Endometrium (tissue), 2 donors: Measurements from ENCODE around the gene PSAPL1.
"Not testable (repeated sequence)": the region's sequence is repeated elsewhere in the genome, so short reads cannot be mapped to it uniquely, and the experiment has no call there.

Experiments used
- FAIRE-seq: peaks from 2 replicates; lab custom pipeline; 2012; peaks lifted over from hg19 to GRCh38; lab: Jason Lieb, UNC
- donor health status: control.
- donor health status: control.

The PSAPL1 gene

GRCh38 chr4:7458477-7458876 lies 23.7 kb upstream of the PSAPL1 start:
- no peak for FAIRE-seq

DNA sequence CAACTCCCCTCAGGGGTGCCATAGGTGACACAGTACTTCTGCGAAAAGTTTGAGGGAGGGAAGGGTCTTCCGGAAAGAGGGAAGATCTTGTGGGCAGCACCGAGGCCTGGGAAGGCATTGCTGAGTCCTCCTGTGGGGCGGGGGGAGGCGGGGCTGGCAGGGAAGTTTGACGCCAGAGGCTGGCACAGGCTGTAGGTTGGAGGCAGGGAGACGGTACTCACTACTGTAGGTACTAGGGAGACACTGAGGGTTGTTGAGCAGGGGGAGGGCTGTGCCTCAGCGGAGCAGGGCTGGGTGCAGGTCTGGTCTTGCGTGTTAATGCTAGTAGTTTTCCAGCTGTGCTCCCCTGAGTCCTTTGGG lies 23.3 kb upstream of the PSAPL1 start:
- FAIRE-seq, result no peak

- no peak for FAIRE-seq
Measured at GRCh38 chr4:7457201-7458065, 22.7 kb upstream of the PSAPL1 start.

- not testable (repeated sequence) for FAIRE-seq
Measured at GRCh38 chr4:7452802-7453201, 18.1 kb upstream of the PSAPL1 start.

- no peak for FAIRE-seq
Measured at GRCh38 chr4:7451800-7452199, 17.1 kb upstream of the PSAPL1 start.

- no peak for FAIRE-seq
Measured at GRCh38 chr4:7451434-7451789, 16.7 kb upstream of the PSAPL1 start.

DNA sequence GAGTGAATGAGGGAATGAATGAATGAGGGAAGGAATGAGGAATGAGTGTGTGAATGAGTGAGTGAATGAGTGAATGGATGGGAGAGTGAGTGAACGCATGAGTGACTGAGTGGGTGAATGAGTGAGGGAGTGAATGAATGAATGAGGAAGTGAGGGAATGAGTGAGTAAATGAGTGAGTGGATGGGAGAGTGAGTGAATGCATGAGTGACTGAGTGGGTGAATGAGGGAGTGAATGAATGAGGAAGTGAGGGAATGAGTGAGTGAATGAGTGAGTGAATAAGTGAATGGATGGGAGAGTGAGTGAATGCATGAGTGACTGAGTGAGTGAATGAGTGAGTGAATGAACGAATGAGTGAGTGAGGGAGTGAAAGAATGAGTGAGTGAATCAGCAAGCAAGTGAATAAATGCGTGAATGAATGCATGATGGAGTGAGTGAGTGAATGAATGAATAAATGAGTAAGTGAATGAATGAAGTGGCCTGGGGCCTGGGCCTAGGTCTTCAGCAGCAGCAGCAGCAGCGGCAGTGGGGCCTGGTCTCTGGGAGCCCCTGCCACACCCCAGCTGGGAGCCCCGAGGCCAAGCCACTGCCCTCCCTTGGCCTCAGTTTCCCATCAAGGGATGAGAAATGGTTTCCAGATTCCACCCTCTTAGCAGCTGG lies 16.2 kb upstream of the PSAPL1 start:
- no peak for FAIRE-seq

- no peak for FAIRE-seq
Measured at GRCh38 chr4:7448036-7448435, 13.3 kb upstream of the PSAPL1 start.

DNA sequence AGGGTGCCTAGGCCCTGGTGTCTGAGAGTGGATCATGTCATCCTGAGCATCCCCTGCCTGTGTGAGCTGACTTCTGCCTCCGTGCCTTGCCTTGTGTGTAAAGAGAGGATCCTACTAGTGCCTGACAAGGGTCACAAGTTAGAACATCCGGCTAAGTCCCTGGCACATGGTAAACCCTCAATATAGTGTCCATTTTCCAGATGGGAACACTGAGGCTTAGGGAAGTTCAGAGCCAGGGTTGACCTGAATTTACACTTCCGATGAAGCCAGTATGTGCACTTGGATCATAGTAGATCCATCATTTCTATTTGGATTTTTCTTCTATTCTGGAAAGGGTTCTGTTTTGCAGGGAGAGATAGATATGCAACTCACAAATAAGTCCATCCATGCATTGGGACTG lies 12.5 kb upstream of the PSAPL1 start:
- no peak for FAIRE-seq

- FAIRE-seq, result no peak
Measured at GRCh38 chr4:7444731-7445130, 10.0 kb upstream of the PSAPL1 start.

- FAIRE-seq, result no peak
Measured at GRCh38 chr4:7444314-7444713, 9.6 kb upstream of the PSAPL1 start.

DNA sequence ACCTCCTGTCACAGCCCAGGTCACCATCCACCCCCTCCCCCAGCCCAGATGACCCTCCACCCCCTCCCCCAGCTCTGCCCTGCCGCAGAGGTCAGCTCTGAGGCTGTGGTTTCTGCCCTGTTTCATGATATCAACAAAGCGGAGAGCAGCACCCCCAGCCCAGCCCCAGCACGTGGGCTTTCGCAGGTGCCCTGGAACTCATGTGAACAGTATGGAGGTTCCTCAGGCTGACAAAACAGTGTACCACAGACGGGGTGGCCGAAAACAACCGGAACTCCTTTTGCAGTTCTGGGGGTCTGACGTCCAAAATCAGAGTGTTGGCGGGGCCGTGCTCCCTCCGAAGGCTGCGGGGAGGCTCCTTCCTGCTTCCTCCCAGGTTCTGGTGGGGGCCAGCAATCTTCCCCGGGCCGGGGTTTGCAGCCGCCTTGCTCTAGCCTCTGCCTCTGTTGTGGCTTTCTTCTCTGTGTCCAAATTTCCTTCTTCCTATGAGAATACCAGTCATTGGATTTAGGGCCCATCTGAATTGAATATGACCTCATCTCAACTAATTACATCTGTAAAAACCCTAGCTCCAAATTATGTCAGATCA lies 7.9 kb upstream of the PSAPL1 start:
- no peak for FAIRE-seq

DNA sequence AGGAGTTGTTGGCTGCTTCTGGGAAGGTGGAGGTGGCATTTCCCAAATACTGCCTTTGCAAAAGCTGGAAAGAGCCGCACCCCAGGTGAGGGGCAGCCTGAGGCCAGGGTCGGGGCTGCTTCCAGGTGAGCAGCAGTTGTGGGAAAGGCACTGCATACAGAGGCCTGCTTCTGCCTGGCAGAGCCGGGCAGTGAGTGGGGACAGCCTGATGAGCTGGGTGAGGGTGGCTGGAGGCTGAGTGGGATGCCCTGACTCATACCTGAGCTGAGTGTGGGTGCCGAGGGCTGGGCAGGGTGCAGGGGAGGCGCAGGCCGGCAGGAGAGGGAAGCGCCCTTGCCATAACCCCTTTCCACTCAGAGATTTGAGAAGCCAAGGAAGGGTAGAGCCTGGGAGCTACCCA lies 6.5 kb upstream of the PSAPL1 start:
- FAIRE-seq, result no peak

- FAIRE-seq, result no peak
Measured at GRCh38 chr4:7439699-7440098, 5.0 kb upstream of the PSAPL1 start.

DNA sequence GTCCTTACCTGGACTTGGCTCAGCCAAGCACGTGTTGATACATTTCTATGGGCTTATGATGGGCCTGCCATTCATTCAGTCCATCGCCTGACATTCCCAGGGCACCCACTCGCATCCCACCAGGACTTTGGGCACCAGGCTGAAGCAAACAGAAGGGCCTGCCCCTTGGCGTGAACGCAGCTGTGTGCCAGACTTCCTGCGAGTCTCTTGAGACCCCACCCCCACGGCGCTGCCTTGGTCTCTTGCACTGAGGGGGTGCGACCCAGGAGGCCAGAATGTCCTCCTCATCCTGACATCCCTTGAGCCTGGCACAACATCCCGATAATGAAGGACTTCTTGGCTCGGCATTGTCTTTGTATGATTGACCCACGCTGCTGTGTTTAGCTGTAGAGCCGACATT lies 1.5 kb upstream of the PSAPL1 start:
- FAIRE-seq, result no peak

DNA sequence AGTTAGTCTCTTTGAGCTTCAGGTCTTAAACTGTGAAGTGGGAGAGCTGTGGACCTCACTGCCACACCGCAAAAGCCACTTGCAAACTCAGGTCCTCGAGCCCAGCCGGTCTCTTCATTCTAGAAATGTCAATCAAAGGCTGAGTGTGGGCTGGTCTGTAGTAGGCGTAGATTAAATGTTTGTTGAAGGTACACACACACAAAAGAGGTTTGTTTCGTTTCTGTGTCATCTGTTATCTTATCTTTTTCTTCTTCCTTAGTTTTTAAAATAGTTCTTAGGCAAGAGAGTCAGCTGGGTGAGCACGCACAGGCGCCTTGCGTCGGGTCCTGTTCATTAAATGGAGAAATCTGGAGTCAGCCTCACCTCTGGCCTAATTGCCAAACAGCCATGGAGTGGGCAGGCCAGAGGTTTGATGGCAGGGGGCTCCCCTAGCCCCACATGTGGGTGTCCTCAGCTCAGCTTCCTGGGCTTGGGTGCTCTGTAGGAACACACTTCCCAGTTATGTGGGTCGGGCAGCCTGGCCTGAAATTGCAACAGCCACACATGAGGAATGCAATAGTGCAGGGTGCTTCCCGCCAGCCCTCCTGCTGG lies 836 bp upstream of the PSAPL1 start:
- FAIRE-seq, result no peak

DNA sequence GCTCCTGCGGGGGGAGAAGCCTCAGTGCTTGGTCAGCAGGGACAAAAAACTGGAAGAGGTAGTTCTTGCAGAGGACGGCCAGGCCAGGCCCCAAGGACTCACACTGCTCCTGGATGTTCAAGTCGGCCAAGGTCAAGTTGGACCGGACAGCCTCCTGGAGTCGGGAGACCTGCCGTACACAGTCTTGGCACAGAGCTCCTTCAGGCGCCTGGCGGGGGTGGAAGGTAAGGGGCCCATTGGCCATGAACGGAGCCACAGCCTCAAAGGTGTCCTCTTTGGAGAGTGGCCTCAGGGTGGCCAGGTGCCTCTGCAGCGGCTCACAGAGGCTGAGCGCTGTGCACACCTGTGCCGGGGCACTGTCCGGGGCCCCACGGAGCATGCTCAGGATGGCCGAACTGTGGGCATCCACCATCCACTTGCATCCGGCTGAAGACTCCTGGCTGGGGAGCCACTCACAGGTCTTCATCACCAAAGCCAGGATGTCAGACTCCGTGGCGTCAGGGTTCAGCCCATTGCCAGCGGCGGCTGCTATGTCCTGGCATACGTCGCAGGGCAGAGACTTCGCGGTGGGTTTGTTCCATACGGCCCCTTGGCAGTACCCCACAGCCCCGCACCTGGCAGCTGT lies 477 bp downstream of the PSAPL1 start:
- no peak for FAIRE-seq

- FAIRE-seq, result no peak
Measured at GRCh38 chr4:7433376-7434140, 1.2 kb downstream of the PSAPL1 start.

GRCh38 chr4:7432531-7433375 lies 2.0 kb downstream of the PSAPL1 start:
- FAIRE-seq, result no peak

- no peak for FAIRE-seq
Measured at GRCh38 chr4:7431696-7432530, 2.8 kb downstream of the PSAPL1 start.
